ENCODE measurements around the gene APOBEC3G. TPM values are rescaled to one million over a fixed set of nuclear protein-coding genes. Genes with fewer than 3 reads are reported as not detected.

The APOBEC3G gene
- total RNA-seq, 1 donor, result 31.3 TPM

GRCh38 chr22:39134366-39135091 is 57.5 kb downstream of the APOBEC3G start:
- Histone ChIP-seq H3K4me3 (ENCODE audit: low read length) (no peak overlapping the region), H3K9me3 (ENCODE audit: low read depth, low read length) (no peaks in the 10 kb centered on the region), H3K4me1 (ENCODE audit: insufficient read depth, low read length) (peaks cover 4% of the 10 kb centered on the region), H3K27me3 (ENCODE audit: insufficient read depth, low read length) (no peaks in the 10 kb centered on the region)

GRCh38 chr22:39135092-39135896 is 58.2 kb downstream of the APOBEC3G start:
- H3K9me3 ChIP-seq (ENCODE audit: low read depth, low read length), result no peaks in the 10 kb centered on the region
- H3K4me3 ChIP-seq (ENCODE audit: low read length), result no peak overlapping the region
- H3K4me1 ChIP-seq (ENCODE audit: insufficient read depth, low read length), result peaks cover 4% of the 10 kb centered on the region
- no peaks in the 10 kb centered on the region for H3K27me3 ChIP-seq (ENCODE audit: insufficient read depth, low read length)

- Histone ChIP-seq H3K4me1 (ENCODE audit: insufficient read depth, low read length) (peaks cover 2% of the 10 kb centered on the region), H3K4me3 (ENCODE audit: low read length) (no peak overlapping the region), H3K27me3 (ENCODE audit: insufficient read depth, low read length) (no peaks in the 10 kb centered on the region), H3K9me3 (ENCODE audit: low read depth, low read length) (no peaks in the 10 kb centered on the region)
These were observed 59.2 kb downstream of the APOBEC3G start for GRCh38 chr22:39136317-39136716.

Other genes starting within 250 kb of the APOBEC3G start
- 0.94 TPM for gene NPTXR, start 233.2 kb upstream of the APOBEC3G start, total RNA-seq
- 28.7 TPM for gene CBX6, start 205.1 kb upstream of the APOBEC3G start, total RNA-seq
- 42.5 TPM for gene APOBEC3A, start 119.7 kb upstream of the APOBEC3G start, total RNA-seq
- 0.31 TPM for gene APOBEC3B, start 94.9 kb upstream of the APOBEC3G start, total RNA-seq
- 9.2 TPM for gene APOBEC3C, start 63.0 kb upstream of the APOBEC3G start, total RNA-seq
- 2.5 TPM for gene APOBEC3D, start 56.1 kb upstream of the APOBEC3G start, total RNA-seq
- gene APOBEC3F, start 36.4 kb upstream of the APOBEC3G start, total RNA-seq, result 0.94 TPM
- 1.9 TPM for gene APOBEC3H, start 20.0 kb downstream of the APOBEC3G start, total RNA-seq
- 28.8 TPM for gene CBX7, start 75.4 kb downstream of the APOBEC3G start, total RNA-seq
- gene PDGFB, start 167.7 kb downstream of the APOBEC3G start, total RNA-seq, result 1.2 TPM
- 4,267 TPM for gene RPL3, start 242.3 kb downstream of the APOBEC3G start, total RNA-seq